H9 (cell line): Measurements from ENCODE around the gene CKLF. TPM values are rescaled to one million over a fixed set of nuclear protein-coding genes. Genes with fewer than 3 reads are reported as not detected.

Experiments
- DNase-seq: peaks from one replicate; pipeline ENCODE4 v3.0.0-alpha.2; 2017
- H2AFZ ChIP-seq: one replicate; pipeline ENCODE4 v1.6.1; 2013; ENCODE audit warnings: mild to moderate bottlenecking, low read length, control low read depth, moderate library complexity
- H2AK5ac ChIP-seq: 2 replicates; pipeline ENCODE4 v1.6.1; 2013; ENCODE audit warnings: low read length, control low read depth, mixed read lengths; ENCODE audit not compliant: insufficient read length
- H2BK120ac ChIP-seq: one replicate; pipeline ENCODE4 v1.6.1; 2013; ENCODE audit warnings: low read depth, mild to moderate bottlenecking, low read length, control low read depth, inconsistent platforms; ENCODE audit not compliant: poor library complexity, severe bottlenecking
- H2BK12ac ChIP-seq: 2 replicates; pipeline ENCODE4 v1.6.1; 2013; ENCODE audit warnings: low read length, control low read depth, mixed read lengths, low read depth; ENCODE audit not compliant: insufficient read length
- H2BK15ac ChIP-seq: 2 replicates; pipeline ENCODE4 v1.6.1; 2013; ENCODE audit warnings: low read depth, low read length, control low read depth
- H2BK20ac ChIP-seq: one replicate; pipeline ENCODE4 v1.6.1; 2013; ENCODE audit warnings: low read depth, mild to moderate bottlenecking, low read length, control low read depth, inconsistent platforms; ENCODE audit not compliant: poor library complexity, severe bottlenecking
- H2BK5ac ChIP-seq: 2 replicates; pipeline ENCODE4 v1.6.1; 2013; ENCODE audit warnings: low read length, control low read depth, mixed read lengths; ENCODE audit not compliant: insufficient read length
- H3K14ac ChIP-seq: 2 replicates; pipeline ENCODE4 v1.6.1; 2013; ENCODE audit warnings: low read length, control low read depth; ENCODE audit not compliant: insufficient read depth
- H3K18ac ChIP-seq: 2 replicates; pipeline ENCODE4 v1.6.1; 2013; ENCODE audit warnings: low read depth, mild to moderate bottlenecking, mixed read lengths, low read length, control low read depth; ENCODE audit not compliant: insufficient read length
- H3K23ac ChIP-seq: 2 replicates; pipeline ENCODE4 v1.6.1; 2013; ENCODE audit warnings: low read length, control low read depth, mixed read lengths, low read depth; ENCODE audit not compliant: insufficient read length
- H3K23me2 ChIP-seq: 2 replicates; pipeline ENCODE4 v1.6.1; 2013; ENCODE audit warnings: low read depth, mild to moderate bottlenecking, mixed read lengths, low read length, control low read depth; ENCODE audit not compliant: insufficient read length, poor library complexity, severe bottlenecking
- H3K27ac ChIP-seq: 2 replicates; pipeline ENCODE4 v1.5.1; 2013; ENCODE audit warnings: low read length, control low read depth, mixed read lengths, low read depth; ENCODE audit not compliant: insufficient read length
- H3K27me3 ChIP-seq: 2 replicates; pipeline ENCODE4 v1.6.1; 2013; ENCODE audit warnings: low read length, control low read depth, inconsistent platforms; ENCODE audit not compliant: insufficient read depth
- H3K4ac ChIP-seq: 2 replicates; pipeline ENCODE4 v1.6.1; 2013; ENCODE audit warnings: low read depth, mild to moderate bottlenecking, control low read depth, inconsistent platforms, low read length, moderate library complexity
- H3K4me1 ChIP-seq: 2 replicates; pipeline ENCODE4 v1.6.1; 2013; ENCODE audit warnings: low read length, control low read depth, inconsistent platforms; ENCODE audit not compliant: insufficient read depth
- H3K4me2 ChIP-seq: 2 replicates; pipeline ENCODE4 v1.6.1; 2013; ENCODE audit warnings: low read length, control low read depth, mixed read lengths; ENCODE audit not compliant: insufficient read length, insufficient read depth
- H3K56ac ChIP-seq: 2 replicates; pipeline ENCODE4 v1.6.1; 2013; ENCODE audit warnings: low read depth, mild to moderate bottlenecking, mixed read lengths, low read length, control low read depth; ENCODE audit not compliant: insufficient read length
- H3K79me1 ChIP-seq: 2 replicates; pipeline ENCODE4 v1.6.1; 2013; ENCODE audit warnings: low read depth, mild to moderate bottlenecking, moderate library complexity, low read length, control low read depth, inconsistent platforms; ENCODE audit not compliant: insufficient read depth, poor library complexity, severe bottlenecking
- H3K79me2 ChIP-seq: 2 replicates; pipeline ENCODE4 v1.6.1; 2013; ENCODE audit warnings: low read length, control low read depth, inconsistent platforms; ENCODE audit not compliant: insufficient read depth
- H3K9ac ChIP-seq: 2 replicates; pipeline ENCODE4 v1.6.1; 2013; ENCODE audit warnings: low read length, control low read depth, mixed read lengths; ENCODE audit not compliant: insufficient read length; ENCODE audit errors: extremely low read depth
- H3K9me3 ChIP-seq: one replicate; pipeline ENCODE4 v1.6.1; 2013; ENCODE audit warnings: low read depth, low read length, inconsistent platforms; ENCODE audit not compliant: control insufficient read depth
- H3T11ph ChIP-seq: one replicate; pipeline ENCODE4 v1.6.1; 2013; ENCODE audit warnings: mild to moderate bottlenecking, low read length, control low read depth, inconsistent platforms
- H4K20me1 ChIP-seq: one replicate; pipeline ENCODE4 v1.6.1; 2013; ENCODE audit not compliant: control insufficient read depth, insufficient read length, insufficient read depth
- H4K5ac ChIP-seq: 2 replicates; pipeline ENCODE4 v1.6.1; 2013; ENCODE audit warnings: low read depth, mild to moderate bottlenecking, mixed read lengths, low read length, control low read depth; ENCODE audit not compliant: insufficient read length
- H4K8ac ChIP-seq: replicated peaks from 2 replicates; pipeline ENCODE4 v1.6.1; 2013; ENCODE audit warnings: low read length, control low read depth, mixed read lengths, low read depth; ENCODE audit not compliant: insufficient read length
- H4K91ac ChIP-seq: 2 replicates; pipeline ENCODE4 v1.6.1; 2013; ENCODE audit warnings: low read depth, mild to moderate bottlenecking, moderate library complexity, mixed read lengths, low read length, control low read depth; ENCODE audit not compliant: insufficient read length
- H3K27ac Mint-ChIP-seq, 3 experiments: 2 replicates in 2 of 3; 3 replicates in 1 of 3; pipeline ENCODE4 v1.8.0; 2020 to 2021; ENCODE audit warnings: mixed read lengths in 3 of 3, mild to moderate bottlenecking in 1 of 3, moderate library complexity in 1 of 3
- H3K27me3 Mint-ChIP-seq: 2 replicates; pipeline ENCODE4 v1.8.0; 2021; ENCODE audit warnings: low read depth, mild to moderate bottlenecking, moderate library complexity, mixed read lengths
- H3K36me3 Mint-ChIP-seq, 3 experiments: 2 replicates in 2 of 3; 3 replicates in 1 of 3; pipeline ENCODE4 v1.8.0; 2020 to 2021; ENCODE audit warnings: low read depth in 3 of 3, mixed read lengths in 3 of 3; ENCODE audit not compliant: insufficient read depth in 1 of 3
- H3K4me1 Mint-ChIP-seq, 2 experiments: 2 replicates each; pipeline ENCODE4 v1.8.0; 2020; ENCODE audit warnings: mixed read lengths in 2 of 2
- H3K4me3 Mint-ChIP-seq, 2 experiments: 2 replicates in 1 of 2; 3 replicates in 1 of 2; pipeline ENCODE4 v1.8.0; 2020 to 2021; ENCODE audit warnings: mild to moderate bottlenecking in 2 of 2, mixed read lengths in 2 of 2, moderate library complexity in 1 of 2
- H3K9me3 Mint-ChIP-seq, 2 experiments: 2 replicates in 1 of 2; 3 replicates in 1 of 2; pipeline ENCODE4 v1.8.0; 2020; ENCODE audit warnings: mild to moderate bottlenecking in 2 of 2, mixed read lengths in 2 of 2, moderate library complexity in 1 of 2
- WGBS: extraction: QIAGEN DNeasy Blood & Tissue Kit; methylation state at CpG from one replicate; pipeline ENCODE4 v1.1.7; 2013; ENCODE audit warnings: missing lambda C conversion rate, low lambda C conversion rate, mixed read lengths; ENCODE audit not compliant: insufficient read length; ENCODE audit errors: extremely low coverage; 5-methylcytosine and 5-hydroxymethylcytosine counted together
- total RNA-seq: library from RNA; stranded (reverse); gene quantifications from 2 replicates; pipeline ENCODE4 v1.2.1, GENCODE V29; 2021
- TF ChIP-seq, protein P1 (sequence below): fragments of 200-600 bp; sonication (generic); conservative IDR thresholded peaks from 3 replicates; pipeline ENCODE4 v1.8.0; 2021; ENCODE audit warnings: antibody characterized with exemption, mild to moderate bottlenecking

Gene CKLF
- total RNA-seq, 1 experiment from 2014 or later: 23.1 TPM

DNA sequence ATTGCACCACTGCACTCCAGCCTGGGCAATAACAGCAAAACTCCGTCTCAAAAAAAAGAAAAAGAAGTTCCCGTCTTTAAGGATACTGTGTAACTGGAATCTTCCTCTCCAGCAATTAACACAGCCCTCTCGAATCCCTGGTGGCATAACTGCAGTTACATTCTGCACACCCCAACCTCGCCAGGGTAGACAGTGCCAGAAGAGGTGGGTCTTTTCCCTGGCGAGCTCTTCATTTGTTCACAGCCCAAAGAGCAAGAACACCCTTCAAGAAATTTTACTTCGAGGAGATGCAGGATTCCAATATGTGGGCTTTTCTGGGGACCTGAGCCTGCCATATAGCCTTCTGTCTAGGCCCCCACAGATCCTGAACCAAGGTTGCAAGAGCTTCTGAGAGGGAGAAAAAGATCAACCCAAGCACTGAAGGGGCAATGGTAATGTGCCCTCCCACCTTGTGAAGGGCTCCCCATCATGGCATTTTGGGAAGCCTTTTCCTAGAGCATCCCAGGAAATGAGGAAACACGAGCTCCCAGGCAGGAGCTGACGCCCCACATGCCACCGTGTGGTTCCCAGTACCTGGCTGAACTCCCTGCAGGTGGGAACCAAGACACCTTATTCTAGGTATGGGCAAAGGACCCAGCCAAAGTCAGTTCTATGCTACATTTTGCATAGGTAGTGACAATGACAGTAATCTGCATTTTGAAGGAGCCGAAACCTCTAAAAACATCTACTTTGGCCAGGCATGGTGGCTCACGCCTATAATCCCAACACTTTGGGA is 29.4 kb upstream of the CKLF start:
- H4K20me1 ChIP-seq: no peaks in the 10 kb centered on the region

More for the DNA sequence above, 29.4 kb upstream of the CKLF start:
- Histone ChIP-seq H3K4me2 (no peak overlapping the region), H2AFZ (no peak overlapping the region), H3K4me1 (no peaks in the 10 kb centered on the region), H3K56ac (no peak overlapping the region), H3K23ac (no peak overlapping the region), H2BK12ac (no peak overlapping the region), H2AK5ac (no peak overlapping the region), H3T11ph (no peak overlapping the region), H3K79me2 (no peaks in the 10 kb centered on the region), H2BK15ac (no peak overlapping the region), H3K27me3 (no peaks in the 10 kb centered on the region), H3K79me1 (no peaks in the 10 kb centered on the region), H2BK5ac (no peak overlapping the region), H3K27ac (no peak overlapping the region), H4K91ac (no peak overlapping the region), H4K8ac (no peak overlapping the region), H3K14ac (no peak overlapping the region), H3K18ac (no peak overlapping the region), H3K9me3 (no peaks in the 10 kb centered on the region), H2BK120ac (no peak overlapping the region), H3K9ac (no peak overlapping the region), H4K5ac (no peak overlapping the region), H3K23me2 (no peaks in the 10 kb centered on the region), H3K4ac (no peak overlapping the region), H2BK20ac (no peak overlapping the region)
- Mint-ChIP-seq H3K9me3 (no peaks in the 10 kb centered on the region), H3K4me1 (0 out of 4 replicates have a peak, but pooled peaks cover 0 to 3% of the 10 kb centered on the region in 2 experiments), H3K27me3 (peaks cover 2% of the 10 kb centered on the region; the same call in 1 of the 2 replicates), H3K36me3 (peaks cover 0 to 3% (median 0%) of the 10 kb centered on the region in 3 experiments; a peak in 3 of 7 replicates), H3K4me3 (no peak overlapping the region), H3K27ac (no peak overlapping the region)
- WGBS: no CpG with 5 or more reads among the region's 11 CpGs
- TF ChIP-seq, protein P1, sequence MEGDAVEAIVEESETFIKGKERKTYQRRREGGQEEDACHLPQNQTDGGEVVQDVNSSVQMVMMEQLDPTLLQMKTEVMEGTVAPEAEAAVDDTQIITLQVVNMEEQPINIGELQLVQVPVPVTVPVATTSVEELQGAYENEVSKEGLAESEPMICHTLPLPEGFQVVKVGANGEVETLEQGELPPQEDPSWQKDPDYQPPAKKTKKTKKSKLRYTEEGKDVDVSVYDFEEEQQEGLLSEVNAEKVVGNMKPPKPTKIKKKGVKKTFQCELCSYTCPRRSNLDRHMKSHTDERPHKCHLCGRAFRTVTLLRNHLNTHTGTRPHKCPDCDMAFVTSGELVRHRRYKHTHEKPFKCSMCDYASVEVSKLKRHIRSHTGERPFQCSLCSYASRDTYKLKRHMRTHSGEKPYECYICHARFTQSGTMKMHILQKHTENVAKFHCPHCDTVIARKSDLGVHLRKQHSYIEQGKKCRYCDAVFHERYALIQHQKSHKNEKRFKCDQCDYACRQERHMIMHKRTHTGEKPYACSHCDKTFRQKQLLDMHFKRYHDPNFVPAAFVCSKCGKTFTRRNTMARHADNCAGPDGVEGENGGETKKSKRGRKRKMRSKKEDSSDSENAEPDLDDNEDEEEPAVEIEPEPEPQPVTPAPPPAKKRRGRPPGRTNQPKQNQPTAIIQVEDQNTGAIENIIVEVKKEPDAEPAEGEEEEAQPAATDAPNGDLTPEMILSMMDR: no peak
- no peak for DNase-seq
